Measurements from ENCODE around the gene ZNF385D.

DNA sequence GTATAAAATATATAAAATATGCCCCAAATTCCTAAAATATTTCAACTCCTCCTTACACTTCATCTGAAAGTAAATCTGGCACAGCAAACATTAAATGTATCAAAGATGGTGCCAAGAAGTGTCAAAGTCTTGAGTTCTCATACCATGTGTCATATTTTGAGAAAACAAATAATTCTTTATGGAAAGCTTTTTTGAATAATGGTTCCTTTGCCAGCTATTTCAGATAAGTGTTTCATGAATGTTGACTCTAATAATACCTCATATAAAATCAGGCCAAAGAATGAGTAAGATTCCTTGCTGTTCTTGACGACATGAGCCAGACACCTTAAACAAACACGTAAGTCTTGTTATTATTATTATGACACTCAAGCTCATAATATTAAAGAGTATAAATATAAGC is 30.3 kb upstream of the ZNF385D start:
- TF ChIP-seq SUZ12 (IDR thresholded peaks at IDR 0.05; ENCODE audit: extremely low read depth, insufficient read depth, insufficient read length) (no peak), YY1 (IDR thresholded peaks at IDR 0.05; ENCODE audit: insufficient read depth, insufficient read length) (no peak)
